ENCODE measurements around the gene THOC5. TPM values are rescaled to one million over a fixed set of nuclear protein-coding genes. Genes with fewer than 3 reads are reported as not detected.

THOC5 gene
- polyA plus RNA-seq, 1 donor from 2014 or later = 33.4 TPM

- H2AFZ ChIP-seq (ENCODE audit: low read depth, low read length) = no peak overlapping the region
- no peaks in the 10 kb centered on the region for H3K79me2 ChIP-seq (replicated peaks; ENCODE audit: insufficient read depth, low read length)
- no peaks in the 10 kb centered on the region for H3F3A ChIP-seq (ENCODE audit: insufficient read depth, low read length, poor library complexity, severe bottlenecking)
Observed at GRCh38 chr22:29475550-29475949, 78.0 kb downstream of the THOC5 start.

GRCh38 chr22:29473001-29473400 is 80.6 kb downstream of the THOC5 start:
- Histone ChIP-seq H2AFZ (ENCODE audit: low read depth, low read length) (no peak overlapping the region), H3K9me2 (ENCODE audit: insufficient read depth, low read length) (no peaks in the 10 kb centered on the region), H3K36me3 (ENCODE audit: insufficient read depth, low read length) (no peaks in the 10 kb centered on the region), H3K4me3 (ENCODE audit: low read length) (no peak overlapping the region), H3K27me3 (ENCODE audit: insufficient read depth, low read depth, low read length) (peaks cover 28% of the 10 kb centered on the region), H3K9me3 (ENCODE audit: low read length) (no peaks in the 10 kb centered on the region), H3F3A (ENCODE audit: insufficient read depth, low read length, poor library complexity, severe bottlenecking) (no peaks in the 10 kb centered on the region), H3K4me2 (ENCODE audit: low read length) (no peak overlapping the region), H3K27ac (ENCODE audit: low read length) (no peak overlapping the region), H3K9ac (ENCODE audit: low read length) (no peak overlapping the region), H3K79me2 (replicated peaks; ENCODE audit: insufficient read depth, low read length) (no peaks in the 10 kb centered on the region), H4K20me1 (ENCODE audit: insufficient read depth) (no peaks in the 10 kb centered on the region)
- TF ChIP-seq POLR2AphosphoS5 (IDR thresholded peaks at IDR 0.05) = no peak
- no peak for TF ChIP-seq EZH2 (IDR thresholded peaks at IDR 0.05; ENCODE audit: borderline replicate concordance, insufficient read depth, low read length, poor library complexity, severe bottlenecking)
- TF ChIP-seq REST (IDR thresholded peaks at IDR 0.05; ENCODE audit: borderline replicate concordance) = no peak
- TF ChIP-seq SMC3 (conservative IDR thresholded peaks at IDR 0.05; ENCODE audit: poor library complexity) = no peak

More at GRCh38 chr22:29475550-29475949, 78.0 kb downstream of the THOC5 start:
- no peaks in the 10 kb centered on the region for H3K9me3 ChIP-seq (ENCODE audit: low read length)
- no peak overlapping the region for H3K27ac ChIP-seq (ENCODE audit: low read length)
- H3K4me3 ChIP-seq (ENCODE audit: low read length) = no peak overlapping the region
- H4K20me1 ChIP-seq (ENCODE audit: insufficient read depth) = no peaks in the 10 kb centered on the region
- no peaks in the 10 kb centered on the region for H3K36me3 ChIP-seq (ENCODE audit: insufficient read depth, low read length)
- H3K9ac ChIP-seq (ENCODE audit: low read length) = no peak overlapping the region
- H3K9me2 ChIP-seq (ENCODE audit: insufficient read depth, low read length) = no peaks in the 10 kb centered on the region
- H3K4me2 ChIP-seq (ENCODE audit: low read length) = no peak overlapping the region
- TF ChIP-seq TAF1 (IDR thresholded peaks at IDR 0.05; ENCODE audit: low read depth) (no peak), SMC3 (conservative IDR thresholded peaks at IDR 0.05; ENCODE audit: poor library complexity) (no peak), POLR2AphosphoS5 (IDR thresholded peaks at IDR 0.05) (no peak), EP300 (conservative IDR thresholded peaks at IDR 0.05; ENCODE audit: poor library complexity, severe bottlenecking) (no peak), MXI1 (conservative IDR thresholded peaks at IDR 0.05; ENCODE audit: poor library complexity, severe bottlenecking) (no peak)
- H3K27me3 ChIP-seq (ENCODE audit: insufficient read depth, low read depth, low read length) = peaks cover 39% of the 10 kb centered on the region

GRCh38 chr22:29470159-29470855 is 83.2 kb downstream of the THOC5 start:
- Histone ChIP-seq H3K4me3 (ENCODE audit: low read length) (peak overlapping the region; percentile 63), H3K27me3 (ENCODE audit: insufficient read depth, low read depth, low read length) (peaks cover 22% of the 10 kb centered on the region), H2AFZ (ENCODE audit: low read depth, low read length) (no peak overlapping the region), H3K79me2 (replicated peaks; ENCODE audit: insufficient read depth, low read length) (no peaks in the 10 kb centered on the region), H3K9ac (ENCODE audit: low read length) (peak overlapping the region; percentile 36), H3K9me3 (ENCODE audit: low read length) (no peaks in the 10 kb centered on the region), H3K27ac (ENCODE audit: low read length) (no peak overlapping the region), H3K9me2 (ENCODE audit: insufficient read depth, low read length) (no peaks in the 10 kb centered on the region), H3K36me3 (ENCODE audit: insufficient read depth, low read length) (no peaks in the 10 kb centered on the region), H4K20me1 (ENCODE audit: insufficient read depth) (no peaks in the 10 kb centered on the region), H3F3A (ENCODE audit: insufficient read depth, low read length, poor library complexity, severe bottlenecking) (no peaks in the 10 kb centered on the region), H3K4me2 (ENCODE audit: low read length) (no peak overlapping the region)
- peak; percentile 86 for TF ChIP-seq CTCF (IDR thresholded peaks at IDR 0.05; ENCODE audit: poor library complexity, severe bottlenecking)
- no peak for TF ChIP-seq MXI1 (conservative IDR thresholded peaks at IDR 0.05; ENCODE audit: poor library complexity, severe bottlenecking)
- TF ChIP-seq REST (IDR thresholded peaks at IDR 0.05; ENCODE audit: borderline replicate concordance) = no peak
- TF ChIP-seq SMC3 (conservative IDR thresholded peaks at IDR 0.05; ENCODE audit: poor library complexity) = peak; percentile 28
- TF ChIP-seq RAD21 (conservative IDR thresholded peaks at IDR 0.05) = peak; percentile 44
